ENCODE measurements around the gene DPP3. TPM values are rescaled to one million over a fixed set of nuclear protein-coding genes. Genes with fewer than 3 reads are reported as not detected.

Gene DPP3
- total and polyA plus RNA-seq, 4 donors, result 10.9 to 41.0 (median 27.3) TPM

DNA sequence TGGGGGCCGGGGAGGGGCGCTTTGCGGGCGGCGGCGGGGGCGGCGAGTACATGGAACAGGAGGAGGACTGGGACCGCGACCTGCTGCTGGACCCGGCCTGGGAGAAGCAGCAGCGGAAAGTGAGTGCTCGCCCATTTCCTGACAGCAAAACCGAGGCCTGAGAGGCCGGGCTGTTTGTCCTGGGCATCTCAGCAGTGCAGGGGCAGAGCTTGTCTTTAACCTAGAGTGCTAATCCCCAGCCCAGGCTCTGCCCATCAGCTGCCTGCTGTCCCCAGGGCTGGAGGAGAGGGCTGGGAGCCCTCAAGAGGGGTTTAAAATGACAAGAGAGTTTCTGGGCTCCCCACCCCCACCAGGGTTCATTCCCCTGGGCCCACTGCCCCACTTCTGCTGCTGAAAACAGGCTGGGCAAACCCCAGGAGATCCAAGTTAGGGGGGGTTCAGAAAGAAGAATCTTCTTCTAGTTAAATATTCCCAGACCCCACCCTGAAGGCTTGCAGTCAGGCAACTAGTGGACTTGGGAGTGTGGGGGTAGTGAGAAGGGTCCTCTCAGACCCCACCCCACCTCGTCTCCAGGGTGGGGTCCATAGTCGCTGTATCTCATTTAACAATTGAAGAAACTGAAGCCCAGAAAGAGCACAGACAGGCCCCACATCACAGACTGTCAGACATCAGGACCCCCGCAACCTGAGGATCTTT is 66.9 kb downstream of the DPP3 start:
- 40% methylated on average over 18 of the region's 18 CpGs for WGBS
- no peak for DNase-seq (ENCODE audit: low spot score)
- Histone ChIP-seq H3K27ac (ENCODE audit: low read depth in 1 of 2, low read length in 2 of 2) (no peak overlapping the region), H3K36me3 (ENCODE audit: control insufficient read depth in 4 of 4, insufficient read depth in 3 of 4, low read depth in 1 of 4, low read length in 3 of 4) (peaks cover 0 to 9% (median 4%) of the 10 kb centered on the region in 4 donors), H3K9me3 (ENCODE audit: control insufficient read depth in 4 of 4, low read length in 3 of 4) (no peaks in the 10 kb centered on the region), H3K4me1 (ENCODE audit: control insufficient read depth in 4 of 4, insufficient read depth in 4 of 4, low read length in 3 of 4) (peaks cover 5 to 12% (median 8%) of the 10 kb centered on the region in 4 donors), H3K27me3 (ENCODE audit: control insufficient read depth in 4 of 4, insufficient read depth in 4 of 4, low read length in 3 of 4) (no peaks in the 10 kb centered on the region), H3K4me3 (ENCODE audit: low read depth in 1 of 3, low read length in 3 of 3) (no peak overlapping the region), H3K9ac (ENCODE audit: low read depth in 1 of 2, low read length in 2 of 2) (no peak overlapping the region)
- TF ChIP-seq YY1 (IDR thresholded peaks at IDR 0.05) (no peak), TAF1 (conservative IDR thresholded peaks at IDR 0.05) (no peak), FOXA2 (IDR thresholded peaks at IDR 0.05) (no peak), RXRA (IDR thresholded peaks at IDR 0.05) (no peak), HNF4G (IDR thresholded peaks at IDR 0.05) (no peak), GABPA (IDR thresholded peaks at IDR 0.05 in 1 of 2, conservative IDR thresholded peaks at IDR 0.05 in 1 of 2) (no peak), NR2F2 (IDR thresholded peaks at IDR 0.05) (no peak)
- TF ChIP-seq, protein P1, sequence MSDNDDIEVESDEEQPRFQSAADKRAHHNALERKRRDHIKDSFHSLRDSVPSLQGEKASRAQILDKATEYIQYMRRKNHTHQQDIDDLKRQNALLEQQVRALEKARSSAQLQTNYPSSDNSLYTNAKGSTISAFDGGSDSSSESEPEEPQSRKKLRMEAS (IDR thresholded peaks at IDR 0.05), result no peak
- TF ChIP-seq, protein P2, sequence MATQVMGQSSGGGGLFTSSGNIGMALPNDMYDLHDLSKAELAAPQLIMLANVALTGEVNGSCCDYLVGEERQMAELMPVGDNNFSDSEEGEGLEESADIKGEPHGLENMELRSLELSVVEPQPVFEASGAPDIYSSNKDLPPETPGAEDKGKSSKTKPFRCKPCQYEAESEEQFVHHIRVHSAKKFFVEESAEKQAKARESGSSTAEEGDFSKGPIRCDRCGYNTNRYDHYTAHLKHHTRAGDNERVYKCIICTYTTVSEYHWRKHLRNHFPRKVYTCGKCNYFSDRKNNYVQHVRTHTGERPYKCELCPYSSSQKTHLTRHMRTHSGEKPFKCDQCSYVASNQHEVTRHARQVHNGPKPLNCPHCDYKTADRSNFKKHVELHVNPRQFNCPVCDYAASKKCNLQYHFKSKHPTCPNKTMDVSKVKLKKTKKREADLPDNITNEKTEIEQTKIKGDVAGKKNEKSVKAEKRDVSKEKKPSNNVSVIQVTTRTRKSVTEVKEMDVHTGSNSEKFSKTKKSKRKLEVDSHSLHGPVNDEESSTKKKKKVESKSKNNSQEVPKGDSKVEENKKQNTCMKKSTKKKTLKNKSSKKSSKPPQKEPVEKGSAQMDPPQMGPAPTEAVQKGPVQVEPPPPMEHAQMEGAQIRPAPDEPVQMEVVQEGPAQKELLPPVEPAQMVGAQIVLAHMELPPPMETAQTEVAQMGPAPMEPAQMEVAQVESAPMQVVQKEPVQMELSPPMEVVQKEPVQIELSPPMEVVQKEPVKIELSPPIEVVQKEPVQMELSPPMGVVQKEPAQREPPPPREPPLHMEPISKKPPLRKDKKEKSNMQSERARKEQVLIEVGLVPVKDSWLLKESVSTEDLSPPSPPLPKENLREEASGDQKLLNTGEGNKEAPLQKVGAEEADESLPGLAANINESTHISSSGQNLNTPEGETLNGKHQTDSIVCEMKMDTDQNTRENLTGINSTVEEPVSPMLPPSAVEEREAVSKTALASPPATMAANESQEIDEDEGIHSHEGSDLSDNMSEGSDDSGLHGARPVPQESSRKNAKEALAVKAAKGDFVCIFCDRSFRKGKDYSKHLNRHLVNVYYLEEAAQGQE (IDR thresholded peaks at IDR 0.05), result no peak
- TF ChIP-seq, protein P3, sequence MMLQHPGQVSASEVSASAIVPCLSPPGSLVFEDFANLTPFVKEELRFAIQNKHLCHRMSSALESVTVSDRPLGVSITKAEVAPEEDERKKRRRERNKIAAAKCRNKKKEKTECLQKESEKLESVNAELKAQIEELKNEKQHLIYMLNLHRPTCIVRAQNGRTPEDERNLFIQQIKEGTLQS (IDR thresholded peaks at IDR 0.05), result no peak
- TF ChIP-seq, protein P4, sequence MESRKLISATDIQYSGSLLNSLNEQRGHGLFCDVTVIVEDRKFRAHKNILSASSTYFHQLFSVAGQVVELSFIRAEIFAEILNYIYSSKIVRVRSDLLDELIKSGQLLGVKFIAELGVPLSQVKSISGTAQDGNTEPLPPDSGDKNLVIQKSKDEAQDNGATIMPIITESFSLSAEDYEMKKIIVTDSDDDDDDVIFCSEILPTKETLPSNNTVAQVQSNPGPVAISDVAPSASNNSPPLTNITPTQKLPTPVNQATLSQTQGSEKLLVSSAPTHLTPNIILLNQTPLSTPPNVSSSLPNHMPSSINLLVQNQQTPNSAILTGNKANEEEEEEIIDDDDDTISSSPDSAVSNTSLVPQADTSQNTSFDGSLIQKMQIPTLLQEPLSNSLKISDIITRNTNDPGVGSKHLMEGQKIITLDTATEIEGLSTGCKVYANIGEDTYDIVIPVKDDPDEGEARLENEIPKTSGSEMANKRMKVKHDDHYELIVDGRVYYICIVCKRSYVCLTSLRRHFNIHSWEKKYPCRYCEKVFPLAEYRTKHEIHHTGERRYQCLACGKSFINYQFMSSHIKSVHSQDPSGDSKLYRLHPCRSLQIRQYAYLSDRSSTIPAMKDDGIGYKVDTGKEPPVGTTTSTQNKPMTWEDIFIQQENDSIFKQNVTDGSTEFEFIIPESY (IDR thresholded peaks at IDR 0.05), result no peak

DNA sequence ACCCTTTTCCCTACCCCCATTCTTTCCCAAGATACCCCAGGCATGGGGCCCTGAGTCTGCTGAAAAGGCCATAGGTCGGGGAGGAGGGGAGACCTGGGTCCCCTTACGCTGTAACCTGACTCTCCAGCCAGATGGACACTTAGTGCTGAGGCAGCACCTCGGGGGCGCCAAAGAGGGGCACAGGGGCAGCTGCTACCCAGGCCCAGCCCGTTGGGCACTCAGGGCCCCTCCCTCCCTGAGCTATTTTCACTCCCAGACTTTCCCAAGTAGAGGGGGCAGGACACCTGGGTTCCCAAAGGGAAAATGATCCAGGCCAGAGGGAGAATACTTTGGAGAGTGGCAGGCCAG is 67.4 kb downstream of the DPP3 start:
- Histone ChIP-seq H3K4me3 (ENCODE audit: low read depth in 1 of 3, low read length in 3 of 3) (no peak overlapping the region), H3K27me3 (ENCODE audit: control insufficient read depth in 4 of 4, insufficient read depth in 4 of 4, low read length in 3 of 4) (no peaks in the 10 kb centered on the region), H3K4me1 (ENCODE audit: control insufficient read depth in 4 of 4, insufficient read depth in 4 of 4, low read length in 3 of 4) (peaks cover 5 to 12% (median 8%) of the 10 kb centered on the region in 4 donors), H3K9ac (ENCODE audit: low read depth in 1 of 2, low read length in 2 of 2) (no peak overlapping the region), H3K36me3 (ENCODE audit: control insufficient read depth in 4 of 4, insufficient read depth in 3 of 4, low read depth in 1 of 4, low read length in 3 of 4) (peaks cover 0 to 4% (median 4%) of the 10 kb centered on the region in 4 donors), H3K9me3 (ENCODE audit: control insufficient read depth in 4 of 4, low read length in 3 of 4) (no peaks in the 10 kb centered on the region), H3K27ac (ENCODE audit: low read depth in 1 of 2, low read length in 2 of 2) (no peak overlapping the region)
- WGBS, result 46% methylated on average over 5 of the region's 5 CpGs
- no peak for DNase-seq (ENCODE audit: low spot score)
- TF ChIP-seq, protein P3 (IDR thresholded peaks at IDR 0.05), result no peak
- TF ChIP-seq, protein P5, sequence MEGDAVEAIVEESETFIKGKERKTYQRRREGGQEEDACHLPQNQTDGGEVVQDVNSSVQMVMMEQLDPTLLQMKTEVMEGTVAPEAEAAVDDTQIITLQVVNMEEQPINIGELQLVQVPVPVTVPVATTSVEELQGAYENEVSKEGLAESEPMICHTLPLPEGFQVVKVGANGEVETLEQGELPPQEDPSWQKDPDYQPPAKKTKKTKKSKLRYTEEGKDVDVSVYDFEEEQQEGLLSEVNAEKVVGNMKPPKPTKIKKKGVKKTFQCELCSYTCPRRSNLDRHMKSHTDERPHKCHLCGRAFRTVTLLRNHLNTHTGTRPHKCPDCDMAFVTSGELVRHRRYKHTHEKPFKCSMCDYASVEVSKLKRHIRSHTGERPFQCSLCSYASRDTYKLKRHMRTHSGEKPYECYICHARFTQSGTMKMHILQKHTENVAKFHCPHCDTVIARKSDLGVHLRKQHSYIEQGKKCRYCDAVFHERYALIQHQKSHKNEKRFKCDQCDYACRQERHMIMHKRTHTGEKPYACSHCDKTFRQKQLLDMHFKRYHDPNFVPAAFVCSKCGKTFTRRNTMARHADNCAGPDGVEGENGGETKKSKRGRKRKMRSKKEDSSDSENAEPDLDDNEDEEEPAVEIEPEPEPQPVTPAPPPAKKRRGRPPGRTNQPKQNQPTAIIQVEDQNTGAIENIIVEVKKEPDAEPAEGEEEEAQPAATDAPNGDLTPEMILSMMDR (IDR thresholded peaks at IDR 0.05; ENCODE audit: low read depth, low read length, missing input control), result no peak
- no peak for TF ChIP-seq RAD21 (IDR thresholded peaks at IDR 0.05)
